Osteoblast (primary cell): ENCODE results near the gene ARHGAP40. TPM values are rescaled to one million over a fixed set of nuclear protein-coding genes. Genes with fewer than 3 reads are reported as not detected.

Source experiments
- DNase-seq: peaks from one replicate; pipeline ENCODE4 v3.0.0; 2011; ENCODE audit warnings: low spot score, mixed read lengths; ENCODE audit not compliant: insufficient read length; ENCODE audit errors: missing footprints
- H2AFZ ChIP-seq: 2 replicates; pipeline ENCODE4 v1.6.0; 2011; ENCODE audit warnings: mild to moderate bottlenecking, low read length
- H3K27ac ChIP-seq: 2 replicates; pipeline ENCODE4 v1.5.1; 2011; ENCODE audit warnings: mild to moderate bottlenecking, low read depth, low read length, moderate library complexity
- H3K27me3 ChIP-seq: 2 replicates; pipeline ENCODE4 v1.6.0; 2012; ENCODE audit warnings: mild to moderate bottlenecking, control low read depth, inconsistent platforms, low read length, moderate library complexity; ENCODE audit not compliant: insufficient read depth
- H3K36me3 ChIP-seq: 2 replicates; pipeline ENCODE4 v1.5.1; 2011; ENCODE audit warnings: mild to moderate bottlenecking, low read length, control low read depth, moderate library complexity; ENCODE audit not compliant: insufficient read depth
- H3K4me1 ChIP-seq: 2 replicates; pipeline ENCODE4 v1.5.1; 2011; ENCODE audit warnings: mild to moderate bottlenecking, low read length, control low read depth, moderate library complexity; ENCODE audit not compliant: insufficient read depth
- H3K4me2 ChIP-seq: 2 replicates; pipeline ENCODE4 v1.6.0; 2011; ENCODE audit warnings: mild to moderate bottlenecking, low read length; ENCODE audit not compliant: insufficient read depth
- H3K4me3 ChIP-seq: fragments of 200-600 bp; sonication (generic); 3 replicates; pipeline ENCODE4 v1.5.1; 2012; ENCODE audit warnings: mild to moderate bottlenecking, low read length, inconsistent platforms; ENCODE audit not compliant: insufficient read depth
- H3K79me2 ChIP-seq: 2 replicates; pipeline ENCODE4 v1.6.0; 2012; ENCODE audit warnings: mild to moderate bottlenecking, low read length, control low read depth, inconsistent platforms; ENCODE audit not compliant: insufficient read depth
- H3K9me3 ChIP-seq: 2 replicates; pipeline ENCODE4 v1.5.1; 2011; ENCODE audit warnings: low read depth, low read length, control low read depth
- H4K20me1 ChIP-seq: 2 replicates; pipeline ENCODE4 v1.6.0; 2012; ENCODE audit warnings: mild to moderate bottlenecking, low read length, control low read depth; ENCODE audit not compliant: insufficient read depth
- CTCF ChIP-seq: IDR thresholded peaks from 2 replicates; pipeline ENCODE4 v1.5.1; 2011; ENCODE audit warnings: mild to moderate bottlenecking, low read depth, low read length, moderate library complexity; ENCODE audit errors: extremely low read depth
- total RNA-seq: library from RNA; depleted of rRNA; stranded (reverse); fragments of >200 nt; gene quantifications from 2 replicates; pipeline ENCODE4 v1.2.3, GENCODE V29; 2012

The ARHGAP40 gene
- total RNA-seq, 1 donor = not detected

- no peak for TF ChIP-seq CTCF
- no peaks in the 10 kb centered on the region for H4K20me1 ChIP-seq
- DNase-seq = no peak
- H2AFZ ChIP-seq = no peak overlapping the region
- H3K79me2 ChIP-seq = no peaks in the 10 kb centered on the region
- H3K27me3 ChIP-seq = peaks cover 9% of the 10 kb centered on the region
- no peaks in the 10 kb centered on the region for H3K9me3 ChIP-seq
- H3K27ac ChIP-seq = no peak overlapping the region
- no peak overlapping the region for H3K4me2 ChIP-seq
- H3K36me3 ChIP-seq = no peaks in the 10 kb centered on the region
- no peak overlapping the region for H3K4me3 ChIP-seq
- H3K4me1 ChIP-seq = no peaks in the 10 kb centered on the region
These were observed 17.4 kb upstream of the ARHGAP40 start for GRCh38 chr20:38584099-38584763.

DNA sequence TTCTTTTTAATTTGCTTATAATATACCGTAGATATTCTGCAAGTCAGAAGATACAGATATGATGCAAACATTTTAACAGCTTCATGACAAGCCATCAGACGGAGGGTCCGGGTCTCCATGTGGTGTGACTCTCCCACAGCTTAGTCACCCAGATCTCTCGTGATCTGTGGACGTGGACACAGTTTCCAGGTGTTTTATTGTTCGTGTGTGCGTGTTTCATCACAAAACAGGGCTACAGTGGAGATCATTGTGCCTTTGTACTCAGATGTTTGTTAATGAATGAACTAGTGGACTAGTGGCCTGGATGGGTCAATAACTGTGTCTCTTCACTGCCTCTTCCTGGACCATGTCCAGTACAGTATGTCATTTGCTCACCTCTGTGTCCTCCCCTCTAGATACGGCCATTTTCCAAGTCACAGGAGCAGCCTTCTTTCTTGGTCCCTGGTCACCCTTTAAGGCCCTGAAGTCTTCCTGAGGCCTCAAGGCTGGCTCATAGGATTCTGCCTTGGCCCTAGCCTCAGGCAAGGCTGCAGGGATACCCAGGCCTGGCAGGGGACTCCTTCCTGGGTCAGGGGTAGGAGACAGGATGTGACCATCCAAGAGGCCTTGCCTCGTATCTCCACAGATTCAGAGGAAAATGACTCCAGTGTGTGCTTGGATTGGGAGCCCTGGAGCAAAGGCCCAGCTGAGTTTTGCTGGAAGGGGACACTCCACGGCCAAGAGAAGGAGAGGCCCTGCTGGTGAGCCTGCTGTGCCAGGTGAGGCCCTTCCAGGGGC, 16.0 kb upstream of the ARHGAP40 start:
- Histone ChIP-seq H3K27ac (no peak overlapping the region), H4K20me1 (no peaks in the 10 kb centered on the region), H2AFZ (no peak overlapping the region), H3K4me1 (no peaks in the 10 kb centered on the region), H3K79me2 (no peaks in the 10 kb centered on the region), H3K4me3 (no peak overlapping the region), H3K9me3 (no peaks in the 10 kb centered on the region), H3K4me2 (no peak overlapping the region), H3K27me3 (peaks cover 9% of the 10 kb centered on the region), H3K36me3 (no peaks in the 10 kb centered on the region)
- TF ChIP-seq CTCF = no peak
- DNase-seq = no peak

DNA sequence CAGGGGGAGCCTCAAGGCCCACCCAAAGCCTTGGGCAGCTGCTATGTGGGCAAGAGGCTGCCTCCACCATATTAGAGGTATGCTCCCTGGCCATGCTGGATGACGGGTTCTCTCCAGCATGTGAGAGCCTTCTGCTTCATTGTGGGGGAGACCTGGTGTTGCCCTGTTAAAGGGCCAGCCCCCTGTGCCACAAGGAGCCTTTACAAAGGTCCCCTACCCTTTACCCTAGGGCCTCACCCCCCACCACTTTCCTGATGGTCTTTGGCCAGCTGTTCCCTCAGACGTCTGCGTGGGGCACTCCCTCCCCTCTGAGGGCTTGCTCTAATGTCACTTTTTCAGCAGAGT, 15.5 kb upstream of the ARHGAP40 start:
- no peaks in the 10 kb centered on the region for H3K4me1 ChIP-seq
- no peaks in the 10 kb centered on the region for H3K9me3 ChIP-seq
- no peaks in the 10 kb centered on the region for H3K36me3 ChIP-seq
- DNase-seq = no peak
- no peak overlapping the region for H3K27ac ChIP-seq
- TF ChIP-seq CTCF = no peak
- H3K79me2 ChIP-seq = no peaks in the 10 kb centered on the region
- H3K4me2 ChIP-seq = no peak overlapping the region
- H4K20me1 ChIP-seq = no peaks in the 10 kb centered on the region
- H3K27me3 ChIP-seq = peaks cover 9% of the 10 kb centered on the region
- no peak overlapping the region for H2AFZ ChIP-seq
- no peak overlapping the region for H3K4me3 ChIP-seq

- Histone ChIP-seq H3K27ac (no peak overlapping the region), H3K9me3 (no peaks in the 10 kb centered on the region), H3K79me2 (no peaks in the 10 kb centered on the region), H3K4me3 (no peak overlapping the region), H3K4me2 (no peak overlapping the region), H3K4me1 (no peaks in the 10 kb centered on the region), H3K27me3 (no peaks in the 10 kb centered on the region), H3K36me3 (no peaks in the 10 kb centered on the region), H2AFZ (no peak overlapping the region), H4K20me1 (no peaks in the 10 kb centered on the region)
- TF ChIP-seq CTCF = no peak
- no peak for DNase-seq
These were observed 13.3 kb upstream of the ARHGAP40 start for GRCh38 chr20:38588303-38588702.
